GM23248 (cell line): ENCODE data around the gene EXOC2. TPM values are rescaled to one million over a fixed set of nuclear protein-coding genes. Genes with fewer than 3 reads are reported as not detected.
"Not testable (repeated sequence)": the region's sequence is repeated elsewhere in the genome, so short reads cannot be mapped to it uniquely, and the experiment has no call there.

Experiments
- DNase-seq: peaks from one replicate; pipeline ENCODE4 v3.0.0-alpha.2; 2015
- H2AFZ ChIP-seq: fragments of 200-600 bp; sonication (generic); 2 replicates; pipeline ENCODE4 v1.6.1; 2016; ENCODE audit warnings: antibody characterized with exemption
- H3F3A ChIP-seq: fragments of 200-600 bp; sonication (generic); 2 replicates; pipeline ENCODE4 v1.6.1; 2016; ENCODE audit warnings: mild to moderate bottlenecking, antibody characterized with exemption, mixed run types; ENCODE audit not compliant: insufficient read depth
- H3K27ac ChIP-seq: fragments of 200-600 bp; sonication (generic); 2 replicates; pipeline ENCODE4 v1.5.1; 2016; ENCODE audit warnings: mild to moderate bottlenecking
- H3K27me3 ChIP-seq: fragments of 200-600 bp; sonication (generic); replicated peaks from 2 replicates; pipeline ENCODE4 v1.6.1; 2016; ENCODE audit warnings: mild to moderate bottlenecking; ENCODE audit not compliant: insufficient read depth
- H3K36me3 ChIP-seq: fragments of 200-600 bp; sonication (generic); 2 replicates; pipeline ENCODE4 v1.6.1; 2016; ENCODE audit warnings: low read depth, mild to moderate bottlenecking
- H3K4me1 ChIP-seq: fragments of 200-600 bp; sonication (generic); 2 replicates; pipeline ENCODE4 v1.6.1; 2016; ENCODE audit warnings: mild to moderate bottlenecking; ENCODE audit not compliant: insufficient read depth
- H3K4me2 ChIP-seq: fragments of 200-600 bp; sonication (generic); one replicate; pipeline ENCODE4 v1.6.1; 2016; ENCODE audit warnings: mild to moderate bottlenecking; ENCODE audit not compliant: unreplicated experiment
- H3K4me3 ChIP-seq: fragments of 200-600 bp; sonication (generic); 2 replicates; pipeline ENCODE4 v1.5.1; 2016; ENCODE audit warnings: mild to moderate bottlenecking
- H3K79me2 ChIP-seq: fragments of 200-600 bp; sonication (generic); 2 replicates; pipeline ENCODE4 v1.6.1; 2016; ENCODE audit warnings: mild to moderate bottlenecking; ENCODE audit not compliant: insufficient read depth
- H3K9ac ChIP-seq: fragments of 200-600 bp; sonication (generic); 2 replicates; pipeline ENCODE4 v1.6.1; 2016; ENCODE audit warnings: mild to moderate bottlenecking
- H3K9me2 ChIP-seq: fragments of 200-600 bp; sonication (generic); 2 replicates; pipeline ENCODE4 v1.6.1; 2016; ENCODE audit warnings: mixed run types, mild to moderate bottlenecking, moderate library complexity; ENCODE audit not compliant: insufficient read depth
- H3K9me3 ChIP-seq: fragments of 200-600 bp; sonication (generic); one replicate; pipeline ENCODE4 v1.6.1; 2017; ENCODE audit warnings: low read depth
- H4K20me1 ChIP-seq: fragments of 200-600 bp; sonication (generic); 2 replicates; pipeline ENCODE4 v1.6.0; 2016; ENCODE audit not compliant: insufficient read depth
- EZH2 ChIP-seq: fragments of 200-600 bp; sonication (generic); IDR thresholded peaks from 2 replicates; pipeline ENCODE4 v1.6.1; 2018; ENCODE audit warnings: antibody characterized with exemption, mild to moderate bottlenecking; ENCODE audit not compliant: insufficient read depth, poor library complexity, severe bottlenecking
- EZH2phosphoT487 ChIP-seq: fragments of 200-600 bp; sonication (generic); IDR thresholded peaks from 2 replicates; pipeline ENCODE4 v1.6.1; 2018; ENCODE audit warnings: antibody characterized with exemption, moderate library complexity, mild to moderate bottlenecking, low read depth; ENCODE audit not compliant: insufficient read depth
- WGBS, 2 experiments: methylation state at CpG; one replicate each; pipeline ENCODE4 v1.1.6; 2015 to 2017; ENCODE audit warnings: low lambda C conversion rate in 2 of 2, low coverage in 1 of 2; ENCODE audit errors: missing lambda C conversion rate in 2 of 2; 5-methylcytosine and 5-hydroxymethylcytosine counted together
- in situ Hi-C: fragments of 300-500 bp; cut with MboI; formaldehyde crosslinking; loops from 2 replicates; pipeline ENCODE4 v1.15.0; 2020
- polyA plus RNA-seq: library from polyadenylated mRNA; unstranded; fragments of >200 nt; fragmentation: Nextera tagmentation; extraction: Ambion mirVana; gene quantifications from 2 replicates; pipeline ENCODE4 v1.2.1, GENCODE V29; 2016
- total RNA-seq: library from RNA; depleted of rRNA; stranded (reverse); fragments of >200 nt; shearing (Covaris generic); gene quantifications from 2 replicates; pipeline ENCODE4 v1.2.3, GENCODE V29; 2014

EXOC2 gene
- total and polyA plus RNA-seq, 2 experiments from 2014 or later: 17.5 to 32.9 TPM

DNA sequence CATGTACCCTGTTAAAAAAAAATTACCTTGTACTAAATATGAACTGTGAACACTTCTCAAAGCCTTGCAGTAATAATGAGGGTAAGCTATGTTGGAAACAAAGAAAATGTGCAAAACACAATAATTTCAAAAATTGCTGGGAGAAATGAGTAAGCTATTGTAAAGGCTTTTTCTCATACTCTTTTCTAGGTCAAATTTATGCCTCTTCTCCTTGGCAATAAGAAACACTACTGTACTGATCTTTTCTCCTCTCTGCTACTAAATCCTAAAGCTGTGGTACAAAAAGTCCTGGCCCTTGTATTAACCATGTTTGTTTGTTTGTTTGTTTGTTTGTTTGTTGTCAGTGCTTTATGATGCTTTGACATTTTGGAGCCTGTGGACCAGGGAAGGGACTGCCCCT, 18.5 kb downstream of the EXOC2 start:
- Histone ChIP-seq H3F3A (no peaks in the 10 kb centered on the region), H3K9ac (no peak overlapping the region), H3K79me2 (peaks cover 68% of the 10 kb centered on the region), H3K4me3 (no peak overlapping the region), H4K20me1 (no peaks in the 10 kb centered on the region), H3K9me2 (no peaks in the 10 kb centered on the region), H3K9me3 (no peaks in the 10 kb centered on the region), H3K27ac (no peak overlapping the region), H3K4me2 (no peak overlapping the region), H3K27me3 (no peaks in the 10 kb centered on the region), H2AFZ (no peak overlapping the region), H3K36me3 (no peaks in the 10 kb centered on the region), H3K4me1 (no peaks in the 10 kb centered on the region)
- DNase-seq: no peak
- in situ Hi-C loops: no loop called here
- no peak for TF ChIP-seq EZH2phosphoT487

- WGBS, 2 experiments: 92 to 93% methylated on average over 7 of the region's 7 CpGs
- Histone ChIP-seq H3K4me3 (no peak overlapping the region), H4K20me1 (no peaks in the 10 kb centered on the region), H3K79me2 (peaks cover 59% of the 10 kb centered on the region), H3K9me2 (no peaks in the 10 kb centered on the region), H3K4me1 (no peaks in the 10 kb centered on the region), H3K9me3 (no peaks in the 10 kb centered on the region), H3K4me2 (no peak overlapping the region), H3K36me3 (no peaks in the 10 kb centered on the region), H3K9ac (no peak overlapping the region), H3K27ac (no peak overlapping the region), H2AFZ (no peak overlapping the region), H3K27me3 (no peaks in the 10 kb centered on the region), H3F3A (no peaks in the 10 kb centered on the region)
- in situ Hi-C loops: no loop called here
- no peak for DNase-seq
- TF ChIP-seq EZH2phosphoT487 (no peak), EZH2 (no peak)
Measured at GRCh38 chr6:667253-667927, 25.5 kb downstream of the EXOC2 start.

GRCh38 chr6:665403-666267, 27.3 kb downstream of the EXOC2 start:
- no peak for DNase-seq
- Histone ChIP-seq H3K9ac (no peak overlapping the region), H3K4me3 (no peak overlapping the region), H3K9me2 (no peaks in the 10 kb centered on the region), H3K27ac (no peak overlapping the region), H3K9me3 (no peaks in the 10 kb centered on the region), H2AFZ (no peak overlapping the region), H3K27me3 (no peaks in the 10 kb centered on the region), H4K20me1 (no peaks in the 10 kb centered on the region; the same call in 1 of the 2 replicates), H3F3A (no peaks in the 10 kb centered on the region), H3K4me1 (no peaks in the 10 kb centered on the region), H3K79me2 (peaks cover 70% of the 10 kb centered on the region), H3K36me3 (no peaks in the 10 kb centered on the region), H3K4me2 (no peak overlapping the region)
- 84 to 87% methylated on average over 5 of the region's 5 CpGs for WGBS, 2 experiments
- TF ChIP-seq EZH2phosphoT487 (no peak), EZH2 (no peak)
- in situ Hi-C loops: no loop called here

- H3K27me3 ChIP-seq, DNase-seq, H3K4me1 ChIP-seq, H4K20me1 ChIP-seq, in situ Hi-C loops, H3K27ac ChIP-seq, H3F3A ChIP-seq, H2AFZ ChIP-seq, H3K36me3 ChIP-seq, H3K9me3 ChIP-seq, H3K4me2 ChIP-seq, H3K9me2 ChIP-seq, H3K9ac ChIP-seq, H3K4me3 ChIP-seq: not testable (repeated sequence)
- H3K79me2 ChIP-seq: peaks cover 69% of the 10 kb centered on the region
- WGBS, 2 experiments: 92 to 93% methylated on average over 4 of the region's 4 CpGs
Measured at GRCh38 chr6:663788-664187, 29.2 kb downstream of the EXOC2 start.
